ENCODE data around the gene AKIRIN2. TPM values are rescaled to one million over a fixed set of nuclear protein-coding genes. Genes with fewer than 3 reads are reported as not detected.

Gene AKIRIN2
- total and polyA plus RNA-seq, 9 of the 15 experiments (the other 6 are each of a cell fraction or from before 2014, with no cell fraction given), result 5.8 to 63.9 (median 28.1) TPM

- TF ChIP-seq TRIM25 (IDR thresholded peaks at IDR 0.05; ENCODE audit: borderline replicate concordance) (no peak), MYC (IDR thresholded peaks at IDR 0.05; ENCODE audit: low read depth, low read length) (0 out of 2 replicates have a peak, but pooled peaks have one; percentile 18), MYC (CRISPR knock-in tag; IDR thresholded peaks at IDR 0.05; ENCODE audit: borderline replicate concordance, low read depth) (no peak), FOXP4 (CRISPR knock-in tag; IDR thresholded peaks at IDR 0.05; ENCODE audit: borderline replicate concordance) (0 out of 2 replicates have a peak, but pooled peaks have one; percentile 43), ZNF280B (CRISPR knock-in tag; IDR thresholded peaks at IDR 0.05) (no peak), ZBTB43 (CRISPR knock-in tag; IDR thresholded peaks at IDR 0.05) (0 out of 2 replicates have a peak, but pooled peaks have one; percentile 66), YY1 (IDR thresholded peaks at IDR 0.05; ENCODE audit: borderline replicate concordance in 1 of 3, control insufficient read depth in 1 of 3, extremely low read depth in 1 of 3, insufficient read depth in 3 of 3, insufficient read length in 1 of 3, insufficient replicate concordance in 2 of 3, low read depth in 1 of 3, low read length in 2 of 3) (peak; percentile 12 to 55 (median 40)), CBX1 (IDR thresholded peaks at IDR 0.05; ENCODE audit: low read depth) (0 out of 2 replicates have a peak, but pooled peaks have one; percentile 7), BRCA1 (IDR thresholded peaks at IDR 0.05) (no peak), BRCA1 (CRISPR knock-in tag; IDR thresholded peaks at IDR 0.05) (no peak)
These were observed 723 bp downstream of the AKIRIN2 start (continued) for GRCh38 chr6:87701344-87701675.
